ENCODE measurements around the gene LRRC41.
A peak's percentile ranks its signal among the peaks of the same experiment; 100 is the strongest.
"Not testable (repeated sequence)": the region's sequence is repeated elsewhere in the genome, so short reads cannot be mapped to it uniquely, and the experiment has no call there.

The LRRC41 gene

DNA sequence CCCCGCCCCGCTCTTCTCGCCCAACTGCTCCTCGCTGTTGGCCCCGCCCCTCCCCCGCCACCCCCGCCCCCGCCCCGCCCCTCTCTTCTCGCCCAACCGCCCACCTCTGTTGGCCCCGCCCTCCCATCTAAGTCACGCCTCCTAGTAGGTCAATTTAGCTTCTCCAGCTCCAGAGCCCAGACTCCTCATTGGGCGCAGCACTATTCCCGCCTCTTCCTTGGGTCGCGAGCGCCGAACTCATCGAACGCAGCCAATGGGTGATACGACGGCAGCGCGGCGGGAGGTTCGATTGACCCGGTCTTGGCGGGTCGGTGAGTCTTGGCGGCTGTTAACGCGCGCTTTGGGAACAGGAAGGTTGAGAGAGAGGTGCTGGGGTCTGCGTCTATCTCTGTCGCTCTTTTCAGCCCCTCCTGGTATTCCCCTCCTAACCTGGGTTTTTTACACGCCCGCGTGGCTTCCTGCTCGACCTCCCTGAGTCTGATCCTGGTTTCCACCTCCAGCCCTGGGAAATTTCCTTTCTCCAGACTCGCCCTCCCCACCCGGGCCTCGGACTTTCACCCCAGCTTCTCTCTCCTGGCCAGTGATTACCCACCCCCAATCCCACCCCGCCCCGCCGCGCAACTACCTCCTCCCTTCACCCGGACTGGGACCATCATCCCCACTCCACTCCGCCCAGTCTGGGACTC, 55.8 kb downstream of the LRRC41 start, which contains the start of gene RAD54L:
Gene RAD54L, plus strand, starts transcription at position 328 of the 686 bp plus-strand sequence. CDS start 643 bp downstream, outside the sequence.
- Mint-ChIP-seq H3K27me3 (no peaks in the 10 kb centered on the region), H3K4me3 (peak within 1 kb of the TSS; percentile 97), H3K4me1 (ENCODE audit: low read depth) (peaks cover 31% of the 10 kb centered on the region), H3K27ac (peak within 1 kb of the TSS; percentile 98), H3K9me3 (no peaks in the 10 kb centered on the region), H3K36me3 (ENCODE audit: low read depth) (peaks cover 51% of the 10 kb centered on the region)
- peak; percentile 96 for DNase-seq

DNA sequence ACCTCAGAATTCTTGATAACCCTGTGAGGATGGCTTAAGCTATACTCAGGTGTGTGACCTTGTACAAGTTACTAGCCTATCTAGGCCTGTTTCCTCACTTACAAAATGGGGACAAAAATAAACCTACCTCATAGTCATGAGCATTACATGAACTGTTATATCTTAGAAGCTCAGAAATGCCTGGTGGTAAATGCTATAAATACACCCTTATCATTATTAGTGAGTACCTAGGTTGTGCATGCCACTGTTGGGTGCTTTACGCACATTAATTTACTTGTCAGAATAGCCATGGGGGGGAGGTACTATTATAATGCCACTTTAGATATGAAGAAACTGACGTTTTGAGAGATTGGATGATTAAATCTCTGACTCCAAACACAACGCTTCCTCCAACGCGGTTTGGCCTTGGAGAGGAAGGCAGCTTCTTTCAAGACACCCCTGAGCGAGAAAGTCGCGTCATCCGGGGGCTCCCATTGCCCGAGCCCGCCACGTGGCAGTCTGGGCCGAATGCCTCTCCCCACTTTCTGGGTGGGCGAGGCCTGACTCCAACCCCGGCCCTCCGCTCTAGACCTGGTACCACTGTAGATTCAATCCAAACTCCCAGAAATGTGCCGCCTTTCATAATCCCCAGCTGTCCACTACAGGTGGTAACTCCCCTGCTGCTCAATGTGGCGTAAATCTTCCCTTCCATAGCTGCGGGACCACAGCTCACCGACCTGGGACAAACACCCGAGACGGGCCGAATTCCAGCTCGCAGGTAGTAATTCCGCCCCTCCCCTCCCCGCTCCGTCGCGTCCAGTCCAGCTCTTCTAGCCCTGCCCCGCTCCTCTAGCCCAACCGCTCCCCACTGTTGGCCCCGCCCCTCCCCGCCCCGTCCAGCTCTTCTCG, 56.6 kb downstream of the LRRC41 start:
- DNase-seq = no peak
- Mint-ChIP-seq H3K9me3 (no peaks in the 10 kb centered on the region), H3K27me3 (no peaks in the 10 kb centered on the region), H3K27ac (peak overlapping the region; percentile 98), H3K4me3 (peak overlapping the region; percentile 96), H3K4me1 (ENCODE audit: low read depth) (peaks cover 31% of the 10 kb centered on the region), H3K36me3 (ENCODE audit: low read depth) (peaks cover 43% of the 10 kb centered on the region)

DNA sequence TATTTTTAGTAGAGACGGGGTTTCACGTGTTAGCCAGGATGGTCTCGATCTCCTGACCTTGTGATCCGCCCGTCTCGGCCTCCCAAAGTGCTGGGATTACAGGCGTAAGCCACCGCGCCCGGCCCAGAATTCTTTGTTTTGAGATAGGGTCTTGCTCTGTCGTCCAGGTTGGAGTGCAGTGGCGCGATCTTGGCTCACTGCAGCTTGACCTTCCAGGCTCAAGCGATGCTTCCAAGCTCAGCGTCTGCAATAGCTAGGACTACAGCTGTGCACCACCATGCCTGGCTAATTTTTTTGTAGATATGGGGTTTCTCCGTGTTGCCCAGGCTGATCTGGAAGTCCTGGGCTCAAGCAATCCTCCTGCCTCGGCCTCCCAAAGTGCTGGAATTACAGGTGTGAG, 57.3 kb downstream of the LRRC41 start:
- not testable (repeated sequence) for DNase-seq, H3K27me3 Mint-ChIP-seq, H3K9me3 Mint-ChIP-seq, H3K27ac Mint-ChIP-seq
- H3K4me3 Mint-ChIP-seq = peak overlapping the region; percentile 96
- peaks cover 37% of the 10 kb centered on the region for H3K36me3 Mint-ChIP-seq (ENCODE audit: low read depth)
- peaks cover 31% of the 10 kb centered on the region for H3K4me1 Mint-ChIP-seq (ENCODE audit: low read depth)

DNA sequence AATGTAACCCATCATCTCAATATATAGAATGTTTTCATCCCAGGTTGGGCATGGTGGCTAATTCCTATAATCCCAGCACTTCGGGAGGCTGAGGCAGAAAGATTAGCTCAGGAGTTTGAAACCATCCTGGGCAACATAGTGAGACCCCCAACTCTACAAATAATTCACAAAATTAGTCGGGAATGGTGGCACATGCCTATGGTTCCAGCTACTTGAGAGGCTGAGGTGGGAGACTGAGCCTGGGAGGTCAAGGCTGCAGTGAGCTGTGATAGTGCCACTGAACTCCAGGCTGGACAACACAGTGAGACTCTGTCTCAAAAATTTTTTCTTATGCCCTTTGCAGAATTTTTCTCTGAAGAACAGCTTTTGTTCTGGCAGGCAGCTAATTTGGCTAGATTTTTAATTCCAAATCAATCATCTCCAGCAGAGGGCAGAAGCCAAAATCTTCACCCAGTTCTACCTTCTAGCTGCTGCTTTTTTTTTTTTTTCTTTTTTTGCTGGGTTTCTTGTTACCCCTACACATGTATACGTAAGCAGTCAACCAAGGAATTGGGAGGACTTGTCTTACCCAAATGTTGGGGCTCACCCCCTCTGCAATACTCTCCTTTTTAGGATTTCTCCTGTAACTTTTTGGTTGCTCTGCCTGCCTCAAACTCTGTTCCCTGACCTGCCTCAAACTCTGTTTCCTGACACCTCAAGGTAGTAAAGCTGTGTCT, 58.6 kb downstream of the LRRC41 start:
- H3K4me1 Mint-ChIP-seq (ENCODE audit: low read depth) = peaks cover 31% of the 10 kb centered on the region
- no peak overlapping the region for H3K4me3 Mint-ChIP-seq
- no peak for DNase-seq
- no peaks in the 10 kb centered on the region for H3K9me3 Mint-ChIP-seq
- H3K27ac Mint-ChIP-seq = no peak overlapping the region
- H3K27me3 Mint-ChIP-seq = no peaks in the 10 kb centered on the region
- H3K36me3 Mint-ChIP-seq (ENCODE audit: low read depth) = peaks cover 26% of the 10 kb centered on the region

DNA sequence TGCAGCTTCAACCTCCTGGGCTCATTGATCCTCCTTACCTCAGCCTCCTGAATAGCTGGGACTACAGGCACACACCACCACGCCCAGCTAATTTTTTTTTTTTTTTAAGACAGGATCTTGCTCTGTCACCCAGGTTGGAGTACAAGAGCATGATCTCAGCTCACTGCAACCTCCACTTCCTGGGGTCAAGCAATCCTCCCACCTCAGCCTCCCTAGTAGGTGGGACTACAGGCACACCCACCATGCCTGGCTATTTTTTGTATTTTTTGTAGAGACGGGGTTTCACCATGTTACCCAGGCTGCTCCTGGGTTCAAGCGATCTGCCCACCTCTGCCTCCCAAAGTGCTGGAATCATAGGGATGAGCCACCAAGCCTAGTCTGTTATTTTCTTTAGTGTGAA, 59.6 kb downstream of the LRRC41 start:
- H3K4me3 Mint-ChIP-seq, H3K27ac Mint-ChIP-seq, DNase-seq, H3K27me3 Mint-ChIP-seq, H3K9me3 Mint-ChIP-seq: not testable (repeated sequence)
- H3K4me1 Mint-ChIP-seq (ENCODE audit: low read depth) = peaks cover 21% of the 10 kb centered on the region
- H3K36me3 Mint-ChIP-seq (ENCODE audit: low read depth) = peaks cover 16% of the 10 kb centered on the region

DNA sequence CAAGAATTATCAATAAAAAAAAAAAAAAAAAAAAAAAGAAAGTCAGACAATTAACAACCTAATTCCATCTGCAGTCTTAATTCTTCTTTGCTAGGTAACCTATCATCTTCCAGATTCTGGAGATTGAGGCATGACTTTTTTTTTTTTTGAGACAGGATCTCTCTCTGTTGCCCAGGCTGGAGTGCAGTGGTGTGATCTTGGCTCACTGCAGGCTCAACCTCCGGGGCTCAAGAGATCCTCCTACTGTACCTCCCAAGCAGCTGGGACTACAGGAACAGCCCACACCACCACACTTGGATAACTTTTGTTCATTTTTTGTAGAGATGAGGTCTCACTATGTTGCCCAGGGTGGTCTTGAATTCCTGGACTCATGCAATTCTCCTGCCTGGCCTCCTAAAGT, 60.5 kb downstream of the LRRC41 start:
- Mint-ChIP-seq H3K4me1 (ENCODE audit: low read depth) (peaks cover 16% of the 10 kb centered on the region), H3K4me3 (no peak overlapping the region), H3K27ac (no peak overlapping the region), H3K27me3 (no peaks in the 10 kb centered on the region), H3K9me3 (no peaks in the 10 kb centered on the region), H3K36me3 (ENCODE audit: low read depth) (peaks cover 8% of the 10 kb centered on the region)
- no peak for DNase-seq

- peaks cover 11% of the 10 kb centered on the region for H3K4me1 Mint-ChIP-seq (ENCODE audit: low read depth)
- H3K27me3 Mint-ChIP-seq; H3K36me3 Mint-ChIP-seq (ENCODE audit: low read depth); H3K4me3 Mint-ChIP-seq; H3K9me3 Mint-ChIP-seq; DNase-seq; H3K27ac Mint-ChIP-seq: not testable (repeated sequence)
Measured at GRCh38 chr1:46241733-46242132, 61.7 kb downstream of the LRRC41 start.

GRCh38 chr1:46238865-46239264, 64.6 kb downstream of the LRRC41 start:
- not testable (repeated sequence) for H3K4me3 Mint-ChIP-seq; H3K9me3 Mint-ChIP-seq; DNase-seq; H3K27me3 Mint-ChIP-seq; H3K36me3 Mint-ChIP-seq (ENCODE audit: low read depth); H3K4me1 Mint-ChIP-seq (ENCODE audit: low read depth); H3K27ac Mint-ChIP-seq

DNA sequence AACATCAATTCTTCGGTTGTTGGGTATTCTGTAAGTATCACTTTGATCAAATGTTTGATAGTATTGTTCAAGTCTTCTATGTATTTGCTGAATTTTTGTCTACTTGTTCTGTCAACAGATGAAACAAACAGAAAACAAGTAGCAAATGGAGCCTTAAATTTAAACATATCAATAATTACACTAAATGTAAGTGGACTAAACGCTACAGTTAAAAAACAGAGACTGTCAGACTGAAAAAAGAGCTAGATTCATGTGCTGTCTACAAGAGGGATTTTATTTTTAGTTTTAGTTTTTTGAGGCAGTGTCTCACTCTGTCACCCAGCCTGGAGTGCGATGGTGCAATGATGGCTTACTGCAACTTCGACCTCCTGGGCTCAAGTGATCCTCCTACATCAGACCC, 66.5 kb downstream of the LRRC41 start:
- Mint-ChIP-seq H3K36me3 (ENCODE audit: low read depth) (peaks cover 1% of the 10 kb centered on the region), H3K27me3 (no peaks in the 10 kb centered on the region), H3K4me3 (no peak overlapping the region), H3K27ac (no peak overlapping the region), H3K9me3 (peaks cover 2% of the 10 kb centered on the region), H3K4me1 (ENCODE audit: low read depth) (no peaks in the 10 kb centered on the region)
- no peak for DNase-seq

DNA sequence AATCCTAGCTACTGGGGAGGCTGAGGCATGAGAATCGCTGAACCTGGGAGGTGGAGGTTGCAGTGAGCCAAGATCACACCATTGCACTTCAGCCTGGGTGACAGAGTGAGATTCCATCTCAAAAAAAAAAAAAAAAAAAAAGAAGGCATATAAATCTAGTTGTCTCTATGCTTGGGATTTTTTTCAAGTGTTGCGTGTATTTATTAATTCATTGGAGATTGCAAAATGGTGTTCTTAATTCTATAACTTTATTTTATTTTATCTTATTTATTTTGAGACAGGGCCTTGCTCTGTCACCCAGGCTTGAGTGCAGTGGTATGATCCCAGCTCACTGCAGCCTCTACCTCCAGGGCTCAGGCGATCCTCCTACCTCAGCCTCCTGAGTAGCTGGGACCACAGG, 72.2 kb downstream of the LRRC41 start:
- H3K4me1 Mint-ChIP-seq (ENCODE audit: low read depth); H3K36me3 Mint-ChIP-seq (ENCODE audit: low read depth); H3K4me3 Mint-ChIP-seq; H3K9me3 Mint-ChIP-seq; H3K27ac Mint-ChIP-seq; DNase-seq; H3K27me3 Mint-ChIP-seq: not testable (repeated sequence)

All from activated T-cell treated with anti-CD3 and anti-CD28 coated beads, Interleukin-2, amount 50 U/mL, for 24 hours (primary cell).